GM23338 (cell line): Measurements from ENCODE around the gene SCO1. TPM values are rescaled to one million over a fixed set of nuclear protein-coding genes. Genes with fewer than 3 reads are reported as not detected.
A peak's percentile ranks its signal among the peaks of the same experiment; 100 is the strongest.

Source experiments
- ATAC-seq: fragments of 200-7000 bp; cut with Tn5 transposase; 3 replicates; pipeline ENCODE4 v1.9.1; 2020
- DNase-seq: peaks from one replicate; pipeline ENCODE4 v3.0.0-alpha.2; 2015; ENCODE audit warnings: low spot score
- H2AFZ ChIP-seq: fragments of 200-600 bp; sonication (generic); 2 replicates; pipeline ENCODE4 v1.8.0; 2016; ENCODE audit warnings: antibody characterized with exemption, mild to moderate bottlenecking, moderate library complexity
- H3F3A ChIP-seq: fragments of 200-600 bp; sonication (generic); replicated peaks from 2 replicates; pipeline ENCODE4 v1.8.0; 2017; ENCODE audit warnings: antibody characterized with exemption, mixed run types, low read depth
- H3K27ac ChIP-seq: fragments of 200-600 bp; sonication (generic); 2 replicates; pipeline ENCODE4 v1.6.1; 2016; ENCODE audit warnings: low read depth
- H3K27me3 ChIP-seq: fragments of 200-600 bp; sonication (generic); 2 replicates; pipeline ENCODE4 v1.8.0; 2016; ENCODE audit warnings: mild to moderate bottlenecking, mixed run types, moderate library complexity; ENCODE audit not compliant: insufficient read depth
- H3K36me3 ChIP-seq: fragments of 200-600 bp; sonication (generic); 2 replicates; pipeline ENCODE4 v1.8.0; 2016; ENCODE audit warnings: mild to moderate bottlenecking; ENCODE audit not compliant: insufficient read depth
- H3K4me1 ChIP-seq: fragments of 200-600 bp; sonication (generic); 2 replicates; pipeline ENCODE4 v1.8.0; 2016; ENCODE audit warnings: mild to moderate bottlenecking, moderate library complexity; ENCODE audit not compliant: insufficient read depth
- H3K4me2 ChIP-seq: fragments of 200-600 bp; sonication (generic); 2 replicates; pipeline ENCODE4 v1.7.1; 2017; ENCODE audit warnings: mixed run types
- H3K4me3 ChIP-seq: fragments of 200-600 bp; sonication (generic); 2 replicates; pipeline ENCODE4 v1.6.1; 2016; ENCODE audit warnings: mixed run types
- H3K79me2 ChIP-seq: fragments of 200-600 bp; sonication (generic); replicated peaks from 2 replicates; pipeline ENCODE4 v1.8.0; 2017; ENCODE audit warnings: mild to moderate bottlenecking; ENCODE audit not compliant: insufficient read depth
- H3K9me2 ChIP-seq: fragments of 200-600 bp; sonication (generic); 2 replicates; pipeline ENCODE4 v1.8.0; 2017; ENCODE audit not compliant: insufficient read depth
- H4K20me1 ChIP-seq: fragments of 200-600 bp; sonication (generic); replicated peaks from 2 replicates; pipeline ENCODE4 v1.8.0; 2017; ENCODE audit warnings: mild to moderate bottlenecking; ENCODE audit not compliant: insufficient read depth
- H3K27ac Mint-ChIP-seq: 2 replicates; pipeline ENCODE4 v1.8.0; 2020; ENCODE audit warnings: inconsistent platforms, mild to moderate bottlenecking, moderate library complexity, mixed read lengths
- H3K27me3 Mint-ChIP-seq: 3 replicates; pipeline ENCODE4 v1.8.0; 2022; ENCODE audit warnings: low read depth, mild to moderate bottlenecking, moderate library complexity, mixed read lengths, inconsistent platforms; ENCODE audit not compliant: insufficient read depth, poor library complexity
- H3K36me3 Mint-ChIP-seq: 3 replicates; pipeline ENCODE4 v1.8.0; 2021; ENCODE audit warnings: low read depth, mild to moderate bottlenecking, inconsistent platforms, moderate library complexity, mixed read lengths
- H3K4me1 Mint-ChIP-seq: 3 replicates; pipeline ENCODE4 v1.8.0; 2020; ENCODE audit warnings: mild to moderate bottlenecking, inconsistent platforms, mixed read lengths
- H3K4me3 Mint-ChIP-seq: 3 replicates; pipeline ENCODE4 v1.8.0; 2021; ENCODE audit warnings: moderate library complexity, mild to moderate bottlenecking, inconsistent platforms, mixed read lengths
- H3K9me3 Mint-ChIP-seq: 3 replicates; pipeline ENCODE4 v1.8.0; 2020; ENCODE audit warnings: moderate library complexity, mild to moderate bottlenecking, inconsistent platforms, mixed read lengths
- CTCF ChIP-seq, 2 experiments: fragments of 200-600 bp in 1 of 2; sonication (generic) in 1 of 2; conservative IDR thresholded peaks; 2 replicates each; pipeline versions ENCODE4 v1.5.1 to v1.6.1; 2016 to 2017; ENCODE audit warnings: antibody characterized with exemption in 2 of 2, low read depth in 2 of 2, mild to moderate bottlenecking in 2 of 2, moderate library complexity in 1 of 2
- REST ChIP-seq: IDR thresholded peaks from one replicate; pipeline ENCODE4 v1.6.1; 2018; ENCODE audit warnings: antibody characterized with exemption; ENCODE audit not compliant: unreplicated experiment
- STAT1 ChIP-seq: IDR thresholded peaks from one replicate; pipeline ENCODE4 v1.6.1; 2016; ENCODE audit warnings: antibody characterized with exemption; ENCODE audit not compliant: unreplicated experiment
- polyA plus RNA-seq: library from polyadenylated mRNA; unstranded; fragments of >200 nt; fragmentation: Nextera tagmentation; extraction: Ambion mirVana; gene quantifications from 2 replicates; pipeline ENCODE4 v1.2.1, GENCODE V29; 2016
- total RNA-seq: library from RNA; depleted of rRNA; stranded (reverse); fragments of >200 nt; shearing (Covaris generic); gene quantifications from 2 replicates; pipeline ENCODE4 v1.2.3, GENCODE V29; 2014

SCO1 gene
- total and polyA plus RNA-seq, 2 experiments from 2014 or later: 43.9 to 72.5 TPM

- no peak overlapping the region for H3K27ac Mint-ChIP-seq
Measured at GRCh38 chr17:10628756-10629155, 68.6 kb downstream of the SCO1 start.

More at GRCh38 chr17:10628756-10629155, 68.6 kb downstream of the SCO1 start:
- Mint-ChIP-seq H3K4me3 (no peak overlapping the region), H3K36me3 (peaks cover 13% of the 10 kb centered on the region; the same call in 2 of the 3 replicates), H3K4me1 (no peaks in the 10 kb centered on the region), H3K9me3 (no peaks in the 10 kb centered on the region), H3K27me3 (no peaks in the 10 kb centered on the region)
- Histone ChIP-seq H3K79me2 (no peaks in the 10 kb centered on the region), H3K36me3 (0 out of 2 replicates have a peak, but pooled peaks cover 5% of the 10 kb centered on the region), H2AFZ (no peak overlapping the region), H3F3A (no peaks in the 10 kb centered on the region), H4K20me1 (no peaks in the 10 kb centered on the region), H3K4me3 (no peak overlapping the region), H3K4me1 (no peaks in the 10 kb centered on the region), H3K27ac (no peak overlapping the region), H3K4me2 (no peak overlapping the region), H3K9me2 (0 out of 2 replicates have a peak, but pooled peaks cover 5% of the 10 kb centered on the region), H3K27me3 (no peaks in the 10 kb centered on the region)
- no peak for TF ChIP-seq STAT1
- no peak for TF ChIP-seq REST
- TF ChIP-seq CTCF (conservative IDR thresholded peaks at IDR 0.05; ENCODE audit: low read depth in 2 of 2): peak; percentile 71 to 90
- peak; percentile 90 for ATAC-seq
- DNase-seq: peak; percentile 81
